NCI-H2107 treated with DMSO at 0.1 percent for 48 hours (cell line): Measurements from ENCODE around the gene SHROOM3.

Experiments
- DNase-seq: peaks from one replicate; lab custom pipeline; 2025; ENCODE audit not compliant: unreplicated experiment; lab: John Stamatoyannopoulos, UW

SHROOM3 gene

GRCh38 chr4:76564123-76564915 is 129.3 kb downstream of the SHROOM3 start:
- no peak for DNase-seq

DNA sequence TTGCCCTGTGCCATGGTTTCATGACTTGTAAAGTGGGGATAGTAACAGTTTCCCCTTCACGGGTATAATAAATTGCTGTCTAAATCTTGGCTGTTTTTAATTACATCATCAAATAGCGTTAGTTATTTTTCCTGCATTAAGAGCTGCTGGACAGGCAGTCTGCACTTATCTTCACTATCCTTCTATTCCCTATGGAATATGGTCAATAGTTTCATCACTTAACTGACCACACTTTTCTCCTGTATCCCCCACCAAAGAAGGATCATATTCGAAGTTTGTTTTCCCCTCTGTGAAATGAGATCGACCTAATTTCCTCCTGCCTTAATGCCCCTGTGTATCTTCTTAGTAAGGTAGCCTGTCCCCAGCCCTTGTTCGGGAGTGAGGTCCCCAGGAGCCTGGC is 133.2 kb downstream of the SHROOM3 start:
- DNase-seq = peak; percentile 5

- no peak for DNase-seq
Observed at GRCh38 chr4:76569225-76569624, 134.2 kb downstream of the SHROOM3 start.

- no peak for DNase-seq
Observed at GRCh38 chr4:76569706-76570105, 134.7 kb downstream of the SHROOM3 start.

DNA sequence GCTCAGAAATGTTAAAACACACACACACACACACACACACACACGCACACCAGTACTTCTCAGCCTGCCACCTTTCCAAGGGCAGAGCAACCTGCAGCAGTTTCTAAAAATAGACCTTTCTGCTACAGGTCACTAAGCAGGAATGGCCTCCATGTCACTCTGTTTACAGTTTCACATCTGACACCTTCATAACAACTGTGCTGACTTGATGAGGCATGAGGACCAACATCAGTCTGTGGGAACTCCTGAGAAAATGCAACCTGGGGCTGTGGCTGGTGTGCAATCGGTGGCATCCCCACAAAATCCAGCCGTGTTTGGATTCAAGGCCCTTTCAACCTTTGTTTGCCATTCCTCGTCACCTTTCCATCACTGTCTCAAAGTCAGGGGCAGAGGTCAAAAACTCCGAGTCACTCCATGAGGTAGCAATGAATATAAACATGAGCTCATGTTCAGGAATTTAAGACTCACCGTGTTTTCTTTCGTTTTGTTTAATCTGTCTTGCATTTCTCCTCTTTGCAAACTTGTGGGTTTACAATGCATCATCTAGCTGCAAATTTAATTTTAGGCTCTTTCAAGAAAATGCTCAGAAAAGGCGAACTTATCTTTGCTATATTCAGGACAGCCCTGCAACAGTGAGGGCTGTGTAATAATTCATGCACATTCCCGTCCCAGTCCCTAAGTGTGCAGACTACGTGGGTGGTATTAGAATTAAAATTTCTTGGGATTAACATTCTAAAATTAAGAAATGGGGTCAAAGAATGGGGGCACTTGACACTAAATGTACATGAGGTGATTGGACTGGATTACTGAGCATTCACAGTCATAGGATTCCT is 135.3 kb downstream of the SHROOM3 start:
- DNase-seq = no peak

- DNase-seq = no peak
Observed at GRCh38 chr4:76571274-76571673, 136.2 kb downstream of the SHROOM3 start.

DNA sequence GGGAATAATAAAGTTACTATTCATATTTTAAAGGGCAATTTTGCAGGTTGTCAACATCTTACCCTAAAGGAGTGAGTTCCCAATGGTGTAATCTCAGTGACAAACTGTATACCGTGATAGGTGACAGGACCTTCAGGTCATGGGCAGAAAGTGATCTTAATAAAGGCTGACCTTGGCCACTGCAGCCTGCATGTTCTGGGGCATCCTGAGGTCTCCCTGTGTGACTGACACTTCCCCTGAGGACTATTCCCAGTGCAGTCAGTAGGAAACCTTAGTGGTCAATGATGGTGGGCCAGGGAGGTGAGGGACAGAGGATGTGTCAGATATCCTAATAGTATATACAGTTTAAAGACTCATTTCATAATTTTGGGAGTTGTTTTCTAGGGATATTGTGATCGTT is 137.2 kb downstream of the SHROOM3 start:
- DNase-seq = no peak

DNA sequence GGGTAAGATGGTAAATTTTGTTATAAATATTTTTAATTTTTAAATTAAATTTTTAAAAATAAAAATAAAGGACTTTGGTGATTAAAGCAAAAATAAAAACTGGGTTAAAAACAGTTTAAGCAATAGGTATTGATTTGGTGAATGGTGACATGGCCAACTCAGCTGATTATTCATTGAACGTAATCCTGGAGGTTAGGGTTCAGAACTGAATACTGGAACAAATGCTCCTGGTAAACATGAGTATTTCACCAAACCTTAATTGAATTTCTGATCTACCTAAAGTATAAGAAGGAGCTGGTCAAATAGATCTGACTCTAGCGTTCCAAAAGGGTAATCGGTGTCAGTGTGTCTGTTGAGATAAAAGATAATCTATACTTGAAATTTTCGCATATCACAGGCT is 141.8 kb downstream of the SHROOM3 start:
- no peak for DNase-seq

- no peak for DNase-seq
Observed at GRCh38 chr4:76578002-76578560, 143.1 kb downstream of the SHROOM3 start.

GRCh38 chr4:76579596-76580375 is 144.8 kb downstream of the SHROOM3 start:
- peak; percentile 72 for DNase-seq

GRCh38 chr4:76581077-76581962 is 146.3 kb downstream of the SHROOM3 start:
- no peak for DNase-seq

DNA sequence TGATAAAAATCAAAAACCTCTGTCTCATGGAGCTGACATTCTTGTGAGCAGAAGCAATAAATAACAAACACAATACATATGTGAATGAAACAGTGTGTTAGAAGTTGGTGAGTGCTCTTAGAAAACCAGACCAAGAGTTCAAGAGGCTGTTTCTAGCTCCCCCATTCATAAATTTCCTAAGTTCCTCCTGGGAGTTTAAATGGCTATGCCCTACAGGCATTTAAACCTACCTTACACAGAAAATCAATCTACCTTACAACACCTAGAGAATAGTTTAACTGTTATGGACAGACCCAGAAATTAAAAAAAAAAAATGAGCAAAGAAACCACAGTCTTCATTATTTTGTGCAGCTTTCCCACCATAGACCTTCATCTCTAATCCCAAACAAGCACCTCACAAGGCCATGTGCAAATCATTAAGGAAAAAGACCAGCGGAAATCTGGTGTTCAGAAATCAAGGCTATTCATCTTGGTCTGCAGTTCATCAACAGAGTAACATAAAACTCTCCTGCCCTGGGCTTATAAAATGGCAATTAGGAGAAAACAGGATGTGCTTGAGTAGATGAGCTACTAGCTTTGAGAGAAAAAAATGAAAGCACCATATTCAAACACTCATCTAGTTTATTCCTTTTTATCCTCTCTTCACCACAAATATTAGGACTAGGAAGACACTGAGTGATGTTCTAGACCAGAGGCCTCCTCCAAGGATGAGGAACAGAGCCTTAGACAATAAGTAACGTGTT is 147.2 kb downstream of the SHROOM3 start:
- DNase-seq = no peak

- no peak for DNase-seq
Observed at GRCh38 chr4:76582817-76583087, 147.7 kb downstream of the SHROOM3 start.

GRCh38 chr4:76584241-76585152 is 149.5 kb downstream of the SHROOM3 start:
- no peak for DNase-seq

GRCh38 chr4:76585272-76585671 is 150.2 kb downstream of the SHROOM3 start:
- no peak for DNase-seq

DNA sequence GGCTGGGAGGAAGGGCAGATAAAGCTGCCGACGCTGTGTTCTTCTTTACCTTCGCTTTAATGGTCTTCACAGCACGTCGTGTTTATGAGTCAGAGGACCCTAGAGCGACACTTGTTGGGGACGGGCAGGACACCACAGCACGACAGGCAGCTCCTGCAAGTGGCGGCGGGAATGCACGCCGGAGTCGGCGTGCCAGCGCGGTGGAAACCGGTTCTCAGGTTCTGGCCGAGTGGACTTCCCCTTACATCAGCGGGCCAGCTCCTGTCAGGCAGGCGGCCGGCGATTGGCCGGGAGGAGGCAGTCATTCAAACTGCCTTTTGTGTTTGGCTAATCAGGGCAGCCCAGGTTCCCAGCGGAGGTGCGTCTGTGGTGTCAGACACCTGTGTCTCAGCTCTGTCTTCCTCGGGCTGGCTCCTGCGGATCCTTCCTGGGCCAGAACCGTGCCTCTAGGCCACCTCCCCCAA is 150.9 kb downstream of the SHROOM3 start:
- no peak for DNase-seq

GRCh38 chr4:76588274-76588673 is 153.2 kb downstream of the SHROOM3 start:
- DNase-seq = no peak

GRCh38 chr4:76589402-76589801 is 154.4 kb downstream of the SHROOM3 start:
- no peak for DNase-seq
